Gastroesophageal sphincter (tissue), 4 donors: ENCODE measurements around the gene OPN4. TPM values are rescaled to one million over a fixed set of nuclear protein-coding genes. Genes with fewer than 3 reads are reported as not detected.

ENCODE experiments used
- ATAC-seq: fragments of 150-250 bp; one replicate; pipeline ENCODE4 v1.9.1; 2016; ENCODE audit warnings: mild to moderate bottlenecking, moderate library complexity
- H3K27ac ChIP-seq, 4 donors: fragments of 200-600 bp; sonication (generic) in 3 of 4; 1 replicate in 3 of 4; 2 replicates in 1 of 4; pipeline ENCODE4 v1.5.1; 2016 to 2019
- H3K27me3 ChIP-seq: fragments of 200-600 bp; sonication (generic); one replicate; pipeline ENCODE4 v1.5.1; 2019
- H3K36me3 ChIP-seq, 2 donors: fragments of 200-600 bp; sonication (generic); one replicate each; pipeline ENCODE4 v1.5.1; 2019; ENCODE audit warnings: control low read depth in 1 of 2
- H3K4me1 ChIP-seq, 3 donors: fragments of 200-600 bp; sonication (generic); 1 replicate in 2 of 3; 2 replicates in 1 of 3; pipeline ENCODE4 v1.5.1; 2016 to 2019; ENCODE audit warnings: control low read depth in 2 of 3
- H3K4me3 ChIP-seq, 2 donors: fragments of 200-600 bp; sonication (generic); one replicate each; pipeline ENCODE4 v1.5.1; 2019; ENCODE audit warnings: mild to moderate bottlenecking in 1 of 2, moderate library complexity in 1 of 2
- H3K9me3 ChIP-seq, 3 donors: fragments of 200-600 bp; sonication (generic); one replicate each; pipeline ENCODE4 v1.5.1; 2017 to 2019; ENCODE audit warnings: control low read depth in 2 of 3
- CTCF ChIP-seq, 4 experiments: fragments of 200-600 bp in 2 of 4; fragments of 450-650 bp in 2 of 4; sonication (generic) in 1 of 4; IDR thresholded peaks; one replicate each; pipeline ENCODE4 v1.5.1; 2017 to 2019; ENCODE audit warnings: antibody characterized with exemption in 4 of 4, mild to moderate bottlenecking in 2 of 4, moderate library complexity in 2 of 4
- EP300 ChIP-seq: sonication (generic); formaldehyde crosslinking; IDR thresholded peaks from one replicate; pipeline ENCODE4 v1.6.1; 2017; ENCODE audit warnings: antibody characterized with exemption, mild to moderate bottlenecking
- POLR2A ChIP-seq, 2 donors: fragments of 450-650 bp; IDR thresholded peaks; one replicate each; pipeline ENCODE4 v1.6.1; 2017; ENCODE audit warnings: antibody characterized with exemption in 2 of 2, mild to moderate bottlenecking in 2 of 2, moderate library complexity in 1 of 2
- POLR2AphosphoS5 ChIP-seq: sonication (generic); formaldehyde crosslinking; IDR thresholded peaks from one replicate; pipeline ENCODE4 v1.6.1; 2017; ENCODE audit warnings: antibody characterized with exemption
- WGBS, 2 donors: methylation state at CpG; one replicate each; pipeline ENCODE4 v1.1.5; 2018; ENCODE audit warnings: low coverage in 1 of 2; 5-methylcytosine and 5-hydroxymethylcytosine counted together
- total RNA-seq, 4 donors: library from RNA; depleted of rRNA; stranded (reverse); fragments of >200 nt; gene quantifications; one replicate each; pipeline ENCODE4 v1.1.0, GENCODE V29; 2016

The OPN4 gene
- total RNA-seq, 4 donors from 2014 or later, result not detected

DNA sequence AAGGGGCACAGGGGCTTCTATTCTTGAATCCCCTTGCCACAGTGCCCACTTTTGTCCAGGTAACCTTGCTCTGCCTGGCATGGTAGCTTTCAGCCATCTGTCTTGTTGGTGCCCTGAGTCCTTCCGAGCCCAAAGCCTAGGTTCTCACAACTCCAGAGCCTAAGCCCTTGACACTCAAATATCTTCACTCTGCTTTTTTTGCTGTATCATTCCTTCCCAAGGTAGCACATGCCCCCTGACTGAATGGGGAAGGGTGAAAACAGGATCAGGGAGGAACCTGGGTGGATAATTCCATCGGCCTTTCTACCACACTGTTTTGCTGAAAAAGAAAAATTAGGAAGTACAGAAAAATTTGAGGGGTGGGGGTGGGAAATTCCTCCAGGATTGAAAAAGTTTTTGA, 51.6 kb downstream of the OPN4 start:
- 67 to 86% methylated on average over 1 of the region's 2 CpGs for WGBS, 2 donors
- TF ChIP-seq EP300 (no peak), POLR2A (IDR thresholded peaks at IDR 0.05) (no peak), POLR2AphosphoS5 (no peak), CTCF (IDR thresholded peaks at IDR 0.05) (no peak)
- H3K4me3 ChIP-seq, result no peak overlapping the region
- H3K36me3 ChIP-seq, result peaks cover 0 to 67% of the 10 kb centered on the region in 2 donors
- no peaks in the 10 kb centered on the region for H3K27me3 ChIP-seq
- peak overlapping the region in 3 of 4 donors; percentile 23 to 97 (median 95) for H3K27ac ChIP-seq
- no peak for ATAC-seq
- peaks cover 0 to 18% (median 5%) of the 10 kb centered on the region in 3 donors for H3K4me1 ChIP-seq
- H3K9me3 ChIP-seq, result no peaks in the 10 kb centered on the region

DNA sequence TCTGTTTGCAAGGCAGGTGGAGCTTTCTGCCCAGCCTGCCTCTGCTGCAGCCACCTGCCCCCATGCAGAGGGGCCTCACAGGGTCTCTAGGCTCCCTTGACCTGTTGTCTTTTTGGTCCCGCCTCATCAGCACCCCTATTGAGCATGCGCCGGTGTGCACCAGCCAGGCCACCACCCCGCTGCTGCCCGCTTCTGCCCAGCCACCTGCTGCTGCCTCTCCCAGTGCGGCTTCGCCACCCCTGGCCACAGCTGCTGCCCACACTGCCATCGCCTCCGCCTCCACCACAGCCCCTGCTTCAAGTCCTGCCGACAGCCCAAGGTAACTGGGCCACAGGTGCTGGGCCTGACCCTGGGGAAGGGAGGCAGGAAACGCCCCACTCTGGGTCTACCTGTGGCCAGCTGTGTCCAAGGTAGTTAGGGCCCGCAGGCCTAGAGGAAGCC, 52.1 kb downstream of the OPN4 start:
- WGBS, 2 donors, result no CpG with 5 or more reads among the region's 12 CpGs
- no peak for ATAC-seq
- Histone ChIP-seq H3K4me3 (no peak overlapping the region), H3K27ac (peak overlapping the region in 3 of 4 donors; percentile 50 to 97 (median 95)), H3K4me1 (peaks cover 0 to 19% (median 6%) of the 10 kb centered on the region in 3 donors), H3K9me3 (no peaks in the 10 kb centered on the region), H3K27me3 (no peaks in the 10 kb centered on the region), H3K36me3 (peaks cover 0 to 62% of the 10 kb centered on the region in 2 donors)
- no peak for TF ChIP-seq EP300
- TF ChIP-seq POLR2AphosphoS5, result no peak
- no peak for TF ChIP-seq CTCF (IDR thresholded peaks at IDR 0.05)
- TF ChIP-seq POLR2A (IDR thresholded peaks at IDR 0.05), result no peak

- H3K4me3 ChIP-seq, result no peak overlapping the region
- H3K36me3 ChIP-seq, result peaks cover 0 to 56% of the 10 kb centered on the region in 2 donors
- TF ChIP-seq POLR2AphosphoS5, result no peak
- no peak for TF ChIP-seq EP300
- TF ChIP-seq POLR2A (IDR thresholded peaks at IDR 0.05), result no peak
- TF ChIP-seq CTCF (IDR thresholded peaks at IDR 0.05), result no peak
- peaks cover 0 to 21% (median 7%) of the 10 kb centered on the region in 3 donors for H3K4me1 ChIP-seq
- H3K9me3 ChIP-seq, result no peaks in the 10 kb centered on the region
- no peak for ATAC-seq
- no peaks in the 10 kb centered on the region for H3K27me3 ChIP-seq
- H3K27ac ChIP-seq, result peak overlapping the region in 3 of 4 donors; percentile 50 to 97 (median 95)
- 91 to 100% methylated on average over 1 of the region's 1 CpG for WGBS, 2 donors
Measured at GRCh38 chr10:86706977-86707376, 52.6 kb downstream of the OPN4 start.

GRCh38 chr10:86707505-86707904, 53.2 kb downstream of the OPN4 start:
- Histone ChIP-seq H3K4me3 (no peak overlapping the region), H3K36me3 (peaks cover 0 to 51% of the 10 kb centered on the region in 2 donors), H3K27ac (peak overlapping the region in 3 of 4 donors; percentile 93 to 97 (median 95)), H3K9me3 (no peaks in the 10 kb centered on the region), H3K27me3 (no peaks in the 10 kb centered on the region), H3K4me1 (peaks cover 0 to 27% (median 10%) of the 10 kb centered on the region in 3 donors)
- no peak for ATAC-seq
- TF ChIP-seq EP300, result no peak
- TF ChIP-seq POLR2AphosphoS5, result no peak
- no peak for TF ChIP-seq CTCF (IDR thresholded peaks at IDR 0.05)
- TF ChIP-seq POLR2A (IDR thresholded peaks at IDR 0.05), result no peak
- WGBS, 2 donors, result 63 to 100% methylated on average over 1 to 2 of the region's 4 CpGs

DNA sequence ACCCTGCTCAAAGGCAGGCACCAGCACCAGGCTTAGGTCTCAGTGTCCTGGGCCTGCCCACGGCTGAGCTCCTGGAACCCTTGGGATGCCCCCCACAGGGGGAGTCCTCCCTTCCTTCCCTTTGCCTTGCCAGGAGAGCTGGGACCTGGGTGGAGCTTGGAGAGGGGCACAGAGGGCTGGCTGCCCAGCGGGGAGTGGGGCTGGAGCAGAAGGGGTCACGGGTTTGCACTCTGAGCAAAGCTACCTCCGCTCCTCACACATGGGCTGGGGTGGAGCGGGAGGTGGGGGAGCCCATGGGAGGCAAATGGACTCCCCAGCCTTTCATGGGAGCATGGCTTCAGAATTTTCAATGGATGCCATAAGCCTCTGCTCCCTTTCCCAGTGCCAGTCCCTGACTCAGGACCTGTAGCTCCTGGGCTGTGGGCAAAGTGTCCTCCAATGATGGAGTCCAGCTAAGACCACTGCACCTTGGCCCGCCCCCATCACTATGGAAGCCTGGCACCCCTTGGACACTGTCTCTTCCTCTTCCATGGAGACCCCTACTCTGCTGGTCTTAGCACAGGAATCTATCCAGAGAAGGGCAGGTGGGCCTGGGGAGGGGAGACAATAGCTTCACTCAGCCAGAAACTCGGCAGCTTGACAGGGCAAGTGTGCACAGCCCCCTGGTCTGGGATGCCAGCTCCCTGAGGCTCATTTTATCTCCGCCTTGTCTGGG, 53.9 kb downstream of the OPN4 start:
- no peaks in the 10 kb centered on the region for H3K27me3 ChIP-seq
- peak overlapping the region in 3 of 4 donors; percentile 93 to 97 (median 95) for H3K27ac ChIP-seq
- 80 to 91% methylated on average over 2 to 4 of the region's 8 CpGs for WGBS, 2 donors
- H3K4me1 ChIP-seq, result peaks cover 0 to 34% (median 10%) of the 10 kb centered on the region in 3 donors
- no peak for ATAC-seq
- no peak overlapping the region for H3K4me3 ChIP-seq
- H3K9me3 ChIP-seq, result no peaks in the 10 kb centered on the region
- peaks cover 0 to 44% of the 10 kb centered on the region in 2 donors for H3K36me3 ChIP-seq
- TF ChIP-seq POLR2A (IDR thresholded peaks at IDR 0.05) (no peak), POLR2AphosphoS5 (no peak), CTCF (IDR thresholded peaks at IDR 0.05) (no peak), EP300 (no peak)
